Spleen (tissue), 11 donors: ENCODE data around the gene SLC38A6. TPM values are rescaled to one million over a fixed set of nuclear protein-coding genes. Genes with fewer than 3 reads are reported as not detected.

Experiments used
- DNase-seq: peaks from one replicate; pipeline ENCODE4 v3.0.0-alpha.2; 2020
- H3K27ac ChIP-seq, 8 donors: fragments of 200-600 bp; sonication (generic) in 7 of 8; 1 replicate in 4 of 8; 2 replicates in 4 of 8; pipeline versions ENCODE4 v1.5.0 to v1.8.0; 2016 to 2021; ENCODE audit warnings: inconsistent platforms in 4 of 8, mild to moderate bottlenecking in 4 of 8, moderate library complexity in 1 of 8
- H3K27me3 ChIP-seq, 7 donors: fragments of 200-600 bp; sonication (generic) in 6 of 7; replicated peaks in 1 of 7; 1 replicate in 4 of 7; 2 replicates in 3 of 7; pipeline versions ENCODE4 v1.5.0 to v1.8.0; 2016 to 2021; ENCODE audit warnings: inconsistent platforms in 3 of 7, mild to moderate bottlenecking in 1 of 7
- H3K36me3 ChIP-seq, 6 donors: fragments of 200-600 bp; sonication (generic) in 5 of 6; 1 replicate in 4 of 6; 2 replicates in 2 of 6; pipeline versions ENCODE4 v1.5.0 to v1.8.0; 2016 to 2021; ENCODE audit warnings: inconsistent platforms in 2 of 6
- H3K4me1 ChIP-seq, 6 donors: fragments of 200-600 bp; sonication (generic) in 5 of 6; 1 replicate in 3 of 6; 2 replicates in 3 of 6; pipeline versions ENCODE4 v1.5.0 to v1.8.0; 2016 to 2021; ENCODE audit warnings: inconsistent platforms in 3 of 6
- H3K4me3 ChIP-seq, 8 donors: fragments of 200-600 bp; sonication (generic) in 7 of 8; 1 replicate in 4 of 8; 2 replicates in 4 of 8; pipeline versions ENCODE4 v1.5.0 to v1.8.0; 2016 to 2021; ENCODE audit warnings: inconsistent platforms in 4 of 8, mild to moderate bottlenecking in 4 of 8, moderate library complexity in 2 of 8
- H3K9me3 ChIP-seq, 8 donors: fragments of 200-600 bp; sonication (generic) in 7 of 8; 1 replicate in 4 of 8; 2 replicates in 4 of 8; pipeline versions ENCODE4 v1.5.0 to v1.8.0; 2016 to 2021; ENCODE audit warnings: inconsistent platforms in 4 of 8
- POLR2A ChIP-seq, 3 donors: fragments of 450-650 bp; IDR thresholded peaks; one replicate each; pipeline ENCODE4 v1.5.1; 2017; ENCODE audit warnings: antibody characterized with exemption in 3 of 3, mild to moderate bottlenecking in 1 of 3
- POLR2AphosphoS5 ChIP-seq, 3 donors: sonication (generic); formaldehyde crosslinking; IDR thresholded peaks; one replicate each; pipeline ENCODE4 v1.5.1; 2017; ENCODE audit warnings: antibody characterized with exemption in 3 of 3
- WGBS, 5 donors: extraction: QIAGEN DNeasy Blood & Tissue Kit in 3 of 5; methylation state at CpG; one replicate each; pipeline versions ENCODE4 v1.1.5 to v1.1.7; 2013 to 2018; 5-methylcytosine and 5-hydroxymethylcytosine counted together
- intact Hi-C: fragments of 100-400 bp; cut with DNase I; formaldehyde crosslinking; loops from one replicate; pipeline ENCODE4 v1.15.0; 2023; ENCODE audit warnings: low total_unique reads
- polyA plus RNA-seq, 3 donors: library from polyadenylated mRNA; stranded (reverse); fragments of 200-250 nt; gene quantifications; one replicate each; pipeline ENCODE4 v1.2.1, GENCODE V29; 2013
- total RNA-seq, 7 donors: library from RNA; depleted of rRNA in 3 of 7; stranded (reverse); fragments of >200 nt in 3 of 7; fragmentation: NEBNext Ultra II Directional in 4 of 7; extraction: Animal tissue kit (Norgen Biotek cat#: 25700) in 4 of 7; gene quantifications; one replicate each; pipeline versions ENCODE4 v1.1.0 to v1.2.1, GENCODE V29; 2016 to 2021
- TF ChIP-seq, protein P1 (sequence below), 11 experiments: fragments of 200-600 bp in 7 of 11; fragments of 450-650 bp in 4 of 11; sonication (generic) in 4 of 11; IDR thresholded peaks in 8 of 11; conservative IDR thresholded peaks in 3 of 11; 1 replicate in 7 of 11; 2 replicates in 4 of 11; pipeline versions ENCODE4 v1.4.0 to v1.8.0; 2016 to 2021; ENCODE audit warnings: antibody characterized with exemption in 11 of 11, inconsistent platforms in 4 of 11, mild to moderate bottlenecking in 1 of 11
- donor health status: healthy with polysubstance abuse.
- donor health status: DM: no; HTN: no; CAD: no; lungs with moderate emphysema.
- donor health status: DM: no; HTN: no; CAD: no.
- donor health status: Bipolar disorder and iron deficiency.
- donor health status: healthy.
- donor health status: DM: no; HTN: no; CAD: no.
- donor health status: DM: yes; HTN: yes; CAD: no.

Gene SLC38A6
- total and polyA plus RNA-seq, 10 donors: 9.5 to 34.2 (median 17.5) TPM

DNA sequence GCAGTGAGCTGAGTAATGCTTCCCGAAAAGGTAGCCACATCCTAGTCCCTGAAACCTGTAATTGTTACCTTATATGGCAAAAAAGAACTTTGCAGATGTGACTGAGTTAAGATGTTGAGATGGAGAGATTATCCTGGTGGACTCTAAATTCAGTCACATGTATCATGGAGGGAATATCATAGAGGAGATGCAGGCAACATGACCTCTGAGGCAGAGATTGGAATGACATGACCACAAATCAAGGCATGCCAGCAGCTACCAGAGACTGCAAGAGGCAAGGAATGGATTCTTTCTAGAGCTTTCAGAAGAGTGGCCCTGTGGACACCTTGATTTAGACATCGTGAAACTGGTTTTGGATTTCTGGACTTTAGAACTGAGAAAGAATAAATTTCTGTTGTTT, 18.5 kb downstream of the SLC38A6 start:
- 89 to 99% (median 95%) methylated on average over 2 of the region's 2 CpGs for WGBS, 5 donors
- Histone ChIP-seq H3K4me1 (no peaks in the 10 kb centered on the region), H3K36me3 (peaks cover 0 to 25% (median 2%) of the 10 kb centered on the region in 6 donors), H3K4me3 (no peak overlapping the region), H3K27me3 (no peaks in the 10 kb centered on the region), H3K9me3 (peaks cover 0 to 11% (median 4%) of the 10 kb centered on the region in 8 donors), H3K27ac (no peak overlapping the region)
- no peak for DNase-seq
- TF ChIP-seq POLR2AphosphoS5 (IDR thresholded peaks at IDR 0.05) (no peak), POLR2A (IDR thresholded peaks at IDR 0.05) (no peak)
- TF ChIP-seq, protein P1, sequence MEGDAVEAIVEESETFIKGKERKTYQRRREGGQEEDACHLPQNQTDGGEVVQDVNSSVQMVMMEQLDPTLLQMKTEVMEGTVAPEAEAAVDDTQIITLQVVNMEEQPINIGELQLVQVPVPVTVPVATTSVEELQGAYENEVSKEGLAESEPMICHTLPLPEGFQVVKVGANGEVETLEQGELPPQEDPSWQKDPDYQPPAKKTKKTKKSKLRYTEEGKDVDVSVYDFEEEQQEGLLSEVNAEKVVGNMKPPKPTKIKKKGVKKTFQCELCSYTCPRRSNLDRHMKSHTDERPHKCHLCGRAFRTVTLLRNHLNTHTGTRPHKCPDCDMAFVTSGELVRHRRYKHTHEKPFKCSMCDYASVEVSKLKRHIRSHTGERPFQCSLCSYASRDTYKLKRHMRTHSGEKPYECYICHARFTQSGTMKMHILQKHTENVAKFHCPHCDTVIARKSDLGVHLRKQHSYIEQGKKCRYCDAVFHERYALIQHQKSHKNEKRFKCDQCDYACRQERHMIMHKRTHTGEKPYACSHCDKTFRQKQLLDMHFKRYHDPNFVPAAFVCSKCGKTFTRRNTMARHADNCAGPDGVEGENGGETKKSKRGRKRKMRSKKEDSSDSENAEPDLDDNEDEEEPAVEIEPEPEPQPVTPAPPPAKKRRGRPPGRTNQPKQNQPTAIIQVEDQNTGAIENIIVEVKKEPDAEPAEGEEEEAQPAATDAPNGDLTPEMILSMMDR (IDR thresholded peaks at IDR 0.05 in 8 of 11, conservative IDR thresholded peaks at IDR 0.05 in 3 of 11): no peak
- intact Hi-C loops: no loop called here

DNA sequence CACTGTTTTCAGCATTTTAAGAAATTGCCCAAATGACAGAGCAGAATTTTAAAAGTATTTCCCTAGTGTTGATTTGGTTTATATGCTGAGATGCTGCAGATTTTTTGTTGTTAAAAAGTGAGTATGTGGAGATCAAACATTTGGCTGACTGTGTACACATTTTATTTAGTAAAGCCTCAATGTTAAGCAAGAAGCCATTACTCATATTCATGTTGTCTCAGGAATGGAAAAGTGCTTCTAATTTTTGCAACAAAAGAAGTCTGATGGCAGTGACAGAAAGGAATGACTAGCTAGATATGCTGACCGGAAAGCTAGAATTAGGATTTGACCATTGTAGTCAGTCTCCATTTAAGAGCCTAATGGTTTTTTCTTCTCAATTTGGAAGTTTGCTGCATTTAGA, 22.5 kb downstream of the SLC38A6 start:
- H3K4me1 ChIP-seq: no peaks in the 10 kb centered on the region
- H3K9me3 ChIP-seq: peaks cover 0 to 7% (median under 1%) of the 10 kb centered on the region in 8 donors
- H3K36me3 ChIP-seq: peaks cover 0 to 15% (median 1%) of the 10 kb centered on the region in 6 donors
- intact Hi-C loops: no loop called here
- TF ChIP-seq POLR2AphosphoS5 (IDR thresholded peaks at IDR 0.05) (no peak), POLR2A (IDR thresholded peaks at IDR 0.05) (no peak)
- TF ChIP-seq, protein P1 (IDR thresholded peaks at IDR 0.05 in 8 of 11, conservative IDR thresholded peaks at IDR 0.05 in 3 of 11): no peak
- 94 to 100% (median 100%) methylated on average over 1 of the region's 1 CpG for WGBS, 5 donors
- no peak for DNase-seq
- no peak overlapping the region for H3K27ac ChIP-seq
- H3K4me3 ChIP-seq: no peak overlapping the region
- no peaks in the 10 kb centered on the region for H3K27me3 ChIP-seq

DNA sequence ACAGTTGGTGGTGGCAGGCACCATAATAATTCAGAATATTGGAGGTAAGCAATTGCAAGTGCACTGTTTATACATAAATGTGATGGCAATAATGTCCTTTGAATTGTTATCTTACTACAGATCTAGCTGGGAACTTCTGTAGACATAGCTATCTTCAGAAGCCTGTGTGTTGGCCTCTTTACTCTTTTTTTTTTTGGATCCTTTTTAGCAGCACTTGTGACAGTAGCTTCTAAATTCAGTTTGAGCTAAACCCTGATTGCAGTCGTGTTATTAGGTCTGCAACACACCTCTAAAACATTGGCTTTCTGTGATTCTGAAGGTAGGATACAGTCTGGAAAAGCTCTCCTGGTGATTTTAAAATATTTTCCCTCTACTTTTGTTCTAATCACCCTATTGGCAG, 38.5 kb downstream of the SLC38A6 start:
- Histone ChIP-seq H3K4me1 (no peaks in the 10 kb centered on the region), H3K36me3 (peaks cover 0 to 13% (median 0%) of the 10 kb centered on the region in 6 donors), H3K9me3 (peaks cover 0 to 6% (median 3%) of the 10 kb centered on the region in 8 donors), H3K27me3 (no peaks in the 10 kb centered on the region), H3K27ac (no peak overlapping the region), H3K4me3 (no peak overlapping the region)
- intact Hi-C loops: no loop called here
- TF ChIP-seq, protein P1 (IDR thresholded peaks at IDR 0.05 in 8 of 11, conservative IDR thresholded peaks at IDR 0.05 in 3 of 11): no peak
- no peak for TF ChIP-seq POLR2A (IDR thresholded peaks at IDR 0.05)
- TF ChIP-seq POLR2AphosphoS5 (IDR thresholded peaks at IDR 0.05): no peak
- no peak for DNase-seq
- WGBS, 5 donors: 80 to 88% (median 86%) methylated on average over 1 of the region's 1 CpG

DNA sequence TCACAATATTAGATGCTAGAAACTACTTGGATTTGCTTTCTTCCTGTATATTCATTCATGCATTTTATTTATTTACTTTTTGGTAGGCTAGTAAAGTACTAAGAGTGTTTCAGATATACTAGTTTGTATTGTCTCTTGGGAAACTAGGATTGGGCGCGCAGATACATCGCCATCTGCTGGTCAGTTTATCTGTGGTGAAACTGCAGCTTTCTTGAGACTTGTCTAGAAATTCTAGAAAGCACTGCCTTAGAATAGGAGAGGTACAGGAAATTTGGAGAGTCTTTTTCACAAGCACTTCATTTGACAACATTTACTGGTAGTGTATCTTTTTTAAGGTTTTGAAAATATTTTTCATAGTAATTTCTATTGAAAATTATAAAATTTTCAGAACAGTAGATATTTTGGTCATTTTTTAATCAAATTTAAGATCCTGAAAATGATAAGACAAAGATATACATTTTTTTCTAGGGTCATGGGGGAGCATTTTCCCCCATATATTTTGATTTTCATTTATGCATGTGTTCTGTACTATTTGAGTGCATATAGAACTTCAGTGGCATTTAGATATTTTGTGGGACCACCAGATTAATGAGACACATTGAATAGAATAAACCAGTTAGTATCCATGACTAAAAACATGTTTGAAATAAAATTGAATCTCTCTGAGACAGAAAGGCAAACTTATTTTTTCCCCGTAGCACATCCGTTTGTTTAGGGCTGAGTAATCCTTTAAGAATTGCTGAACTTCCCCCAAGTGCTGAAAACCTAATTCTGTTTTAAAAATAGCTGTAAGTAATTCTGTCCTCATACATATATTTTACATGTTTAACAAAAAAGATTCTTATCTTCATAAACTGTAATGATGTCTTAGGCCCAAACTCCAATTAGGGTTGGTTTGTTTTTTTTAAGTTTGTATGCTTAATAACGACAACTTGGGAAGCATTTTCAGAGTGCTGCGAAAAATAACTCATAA, 44.5 kb downstream of the SLC38A6 start:
- intact Hi-C loops: loop anchor here (2.0 to 10.0 kb wide), 2 partner anchors 229 to 401 kb away; no protein-coding TSS in a partner anchor
- DNase-seq: peak; percentile 70
- no peak overlapping the region for H3K27ac ChIP-seq
- no peaks in the 10 kb centered on the region for H3K27me3 ChIP-seq
- H3K36me3 ChIP-seq: no peaks in the 10 kb centered on the region
- no peak overlapping the region for H3K4me3 ChIP-seq
- TF ChIP-seq POLR2AphosphoS5 (IDR thresholded peaks at IDR 0.05): no peak
- no peak for TF ChIP-seq POLR2A (IDR thresholded peaks at IDR 0.05)
- TF ChIP-seq, protein P1 (IDR thresholded peaks at IDR 0.05 in 8 of 11, conservative IDR thresholded peaks at IDR 0.05 in 3 of 11): peak in 10 of 11 experiments; percentile 43 to 87 (median 76)
- WGBS, 5 donors: 57 to 65% (median 60%) methylated on average over 7 of the region's 7 CpGs
- H3K9me3 ChIP-seq: no peaks in the 10 kb centered on the region
- no peaks in the 10 kb centered on the region for H3K4me1 ChIP-seq
